Smooth muscle cell (in vitro differentiated cells): ENCODE measurements around the gene TPMT. TPM values are rescaled to one million over a fixed set of nuclear protein-coding genes. Genes with fewer than 3 reads are reported as not detected.

Experiments
- DNase-seq: peaks from one replicate; lab custom pipeline; 2025; ENCODE audit not compliant: unreplicated experiment; lab: John Stamatoyannopoulos, UW
- H2AFZ ChIP-seq: fragments of 200-600 bp; sonication (generic); 2 replicates; pipeline ENCODE4 v1.6.0; 2016; ENCODE audit warnings: antibody characterized with exemption, low read depth, mild to moderate bottlenecking
- H3F3A ChIP-seq: fragments of 200-600 bp; sonication (generic); 2 replicates; pipeline ENCODE4 v1.6.0; 2017; ENCODE audit warnings: antibody characterized with exemption, low read depth
- H3K27ac ChIP-seq: fragments of 200-600 bp; sonication (generic); 2 replicates; pipeline ENCODE4 v1.5.1; 2016; ENCODE audit warnings: low read depth, mild to moderate bottlenecking
- H3K27me3 ChIP-seq: fragments of 200-600 bp; sonication (generic); 2 replicates; pipeline ENCODE4 v1.6.1; 2016; ENCODE audit warnings: low read depth, mild to moderate bottlenecking
- H3K36me3 ChIP-seq: fragments of 200-600 bp; sonication (generic); 2 replicates; pipeline ENCODE4 v1.5.1; 2016; ENCODE audit warnings: low read depth
- H3K4me1 ChIP-seq: fragments of 200-600 bp; sonication (generic); 2 replicates; pipeline ENCODE4 v1.5.1; 2016; ENCODE audit warnings: low read depth
- H3K4me2 ChIP-seq: fragments of 200-600 bp; sonication (generic); 2 replicates; pipeline ENCODE4 v1.6.0; 2016; ENCODE audit warnings: mild to moderate bottlenecking
- H3K4me3 ChIP-seq: fragments of 200-600 bp; sonication (generic); 2 replicates; pipeline ENCODE4 v1.5.1; 2016; ENCODE audit warnings: mild to moderate bottlenecking
- H3K79me2 ChIP-seq: fragments of 200-600 bp; sonication (generic); 2 replicates; pipeline ENCODE4 v1.6.0; 2016; ENCODE audit warnings: low read depth, mild to moderate bottlenecking
- H3K9ac ChIP-seq: fragments of 200-600 bp; sonication (generic); 2 replicates; pipeline ENCODE4 v1.6.0; 2016; ENCODE audit warnings: low read depth
- H3K9me3 ChIP-seq: fragments of 200-600 bp; sonication (generic); replicated peaks from 2 replicates; pipeline ENCODE4 v1.5.1; 2016; ENCODE audit warnings: low read depth
- H4K20me1 ChIP-seq: fragments of 200-600 bp; sonication (generic); 2 replicates; pipeline ENCODE4 v1.6.0; 2016; ENCODE audit warnings: low read depth
- CTCF ChIP-seq: fragments of 200-600 bp; sonication (generic); IDR thresholded peaks from 2 replicates; pipeline ENCODE4 v1.5.1; 2017; ENCODE audit warnings: borderline replicate concordance, mild to moderate bottlenecking, antibody characterized with exemption; ENCODE audit not compliant: insufficient read depth, poor library complexity, severe bottlenecking
- WGBS: methylation state at CpG from one replicate; pipeline ENCODE4 v1.1.7; 2016; ENCODE audit warnings: low lambda C conversion rate; 5-methylcytosine and 5-hydroxymethylcytosine counted together
- polyA plus RNA-seq: library from polyadenylated mRNA; unstranded; fragments of >200 nt; fragmentation: Nextera tagmentation; extraction: Ambion mirVana; gene quantifications from 2 replicates; pipeline ENCODE4 v1.2.1, GENCODE V29; 2016
- total RNA-seq: library from RNA; depleted of rRNA; stranded (reverse); fragments of >200 nt; gene quantifications from 2 replicates; pipeline ENCODE4 v1.2.3, GENCODE V29; 2014

Gene TPMT
- total and polyA plus RNA-seq, 2 experiments from 2014 or later: 4.9 to 9.6 TPM

GRCh38 chr6:18096423-18096822 is 58.5 kb downstream of the TPMT start:
- H3K79me2 ChIP-seq: no peaks in the 10 kb centered on the region
- DNase-seq: no peak
- no peak overlapping the region for H3K9ac ChIP-seq
- H3K36me3 ChIP-seq: no peaks in the 10 kb centered on the region
- H3K27me3 ChIP-seq: no peaks in the 10 kb centered on the region
- no peak overlapping the region for H2AFZ ChIP-seq
- no peak for TF ChIP-seq CTCF
- H4K20me1 ChIP-seq: no peaks in the 10 kb centered on the region
- H3K4me1 ChIP-seq: no peaks in the 10 kb centered on the region
- H3K4me2 ChIP-seq: no peak overlapping the region
- no peaks in the 10 kb centered on the region for H3F3A ChIP-seq
- H3K4me3 ChIP-seq: no peak overlapping the region
- 95% methylated on average over 3 of the region's 3 CpGs for WGBS
- no peaks in the 10 kb centered on the region for H3K9me3 ChIP-seq
- H3K27ac ChIP-seq: no peak overlapping the region

- H3K27ac ChIP-seq: no peak overlapping the region
- H3K36me3 ChIP-seq: no peaks in the 10 kb centered on the region
- H3K4me2 ChIP-seq: no peak overlapping the region
Measured at GRCh38 chr6:18091382-18091781, 63.5 kb downstream of the TPMT start.

GRCh38 chr6:18090349-18090786 is 64.5 kb downstream of the TPMT start:
- no peaks in the 10 kb centered on the region for H3K4me1 ChIP-seq
- no peak for TF ChIP-seq CTCF
- H4K20me1 ChIP-seq: no peaks in the 10 kb centered on the region
- H2AFZ ChIP-seq: no peak overlapping the region
- H3K9ac ChIP-seq: no peak overlapping the region
- 89% methylated on average over 1 of the region's 1 CpG for WGBS
- no peaks in the 10 kb centered on the region for H3K9me3 ChIP-seq
- H3K27me3 ChIP-seq: no peaks in the 10 kb centered on the region
- DNase-seq: no peak
- no peaks in the 10 kb centered on the region for H3K36me3 ChIP-seq
- H3F3A ChIP-seq: no peaks in the 10 kb centered on the region
- no peak overlapping the region for H3K4me2 ChIP-seq
- no peak overlapping the region for H3K27ac ChIP-seq
- H3K79me2 ChIP-seq: no peaks in the 10 kb centered on the region
- H3K4me3 ChIP-seq: no peak overlapping the region

More at GRCh38 chr6:18091382-18091781, 63.5 kb downstream of the TPMT start:
- WGBS: 91% methylated on average over 1 of the region's 1 CpG
- H4K20me1 ChIP-seq: no peaks in the 10 kb centered on the region
- no peak for TF ChIP-seq CTCF
- no peaks in the 10 kb centered on the region for H3K79me2 ChIP-seq
- H2AFZ ChIP-seq: no peak overlapping the region
- no peaks in the 10 kb centered on the region for H3F3A ChIP-seq
- no peak overlapping the region for H3K4me3 ChIP-seq
- no peaks in the 10 kb centered on the region for H3K4me1 ChIP-seq
- H3K9me3 ChIP-seq: no peaks in the 10 kb centered on the region
- no peaks in the 10 kb centered on the region for H3K27me3 ChIP-seq
- DNase-seq: no peak
- no peak overlapping the region for H3K9ac ChIP-seq
